NB4 (cell line): ENCODE data around the gene TDRD10.

Experiments used
- CTCF ChIP-seq: IDR thresholded peaks from one replicate; pipeline ENCODE4 v1.5.1; 2012; ENCODE audit warnings: low read depth, low read length
- MAX ChIP-seq: IDR thresholded peaks from 2 replicates; pipeline ENCODE4 v1.6.1; 2011; ENCODE audit warnings: low read depth, low read length
- POLR2A ChIP-seq: IDR thresholded peaks from 2 replicates; pipeline ENCODE4 v1.6.1; 2011; ENCODE audit warnings: mild to moderate bottlenecking; ENCODE audit not compliant: insufficient read length; ENCODE audit errors: extremely low read depth

GRCh38 chr1:154581766-154582165 lies 79.7 kb downstream of the TDRD10 start:
- TF ChIP-seq CTCF (no peak), POLR2A (no peak), MAX (no peak)
